Naive thymus-derived CD8-positive, alpha-beta T cell (primary cell): Measurements from ENCODE around the gene PPP1R36. TPM values are rescaled to one million over a fixed set of nuclear protein-coding genes. Genes with fewer than 3 reads are reported as not detected.

Source experiments
- ATAC-seq, 2 donors: fragments of 150-1000 bp; cut with Tn5 transposase in 1 of 2; sonication (Bioruptor Pico), chemical (Tn5 transposase) in 1 of 2; 1 replicate in 1 of 2; 2 replicates in 1 of 2; pipeline ENCODE4 v1.10.0; 2021; ENCODE audit warnings: mild to moderate bottlenecking in 2 of 2, moderate library complexity in 2 of 2
- POLR2A ChIA-PET: fragments of 350-600 bp; sonication (Branson Sonifier 250); formaldehyde crosslinking; loops from one replicate; lab custom pipeline; 2021; ENCODE audit warnings: antibody characterized with exemption; lab: Charles Lee
- DNase-seq, 10 donors: peaks; one replicate each; pipeline versions ENCODE4 v3.0.0 to v3.0.0-alpha.2; 2020 to 2022
- H3K27ac Mint-ChIP-seq, 10 donors: one replicate each; pipeline ENCODE4 v1.8.0; 2020 to 2022; ENCODE audit warnings: mild to moderate bottlenecking in 10 of 10, mixed read lengths in 10 of 10, moderate library complexity in 4 of 10, inconsistent platforms in 1 of 10
- H3K27me3 Mint-ChIP-seq, 5 donors: one replicate each; pipeline ENCODE4 v1.8.0; 2021 to 2022; ENCODE audit warnings: mixed read lengths in 5 of 5
- H3K36me3 Mint-ChIP-seq, 3 donors: one replicate each; pipeline ENCODE4 v1.8.0; 2020 to 2022; ENCODE audit warnings: mixed read lengths in 3 of 3, mild to moderate bottlenecking in 2 of 3, inconsistent platforms in 1 of 3
- H3K4me1 Mint-ChIP-seq, 4 donors: one replicate each; pipeline ENCODE4 v1.8.0; 2021 to 2022; ENCODE audit warnings: mixed read lengths in 4 of 4
- H3K4me3 Mint-ChIP-seq, 10 donors: one replicate each; pipeline ENCODE4 v1.8.0; 2020 to 2022; ENCODE audit warnings: mild to moderate bottlenecking in 10 of 10, mixed read lengths in 10 of 10, moderate library complexity in 6 of 10, inconsistent platforms in 1 of 10
- H3K9me3 Mint-ChIP-seq, 9 donors: one replicate each; pipeline ENCODE4 v1.8.0; 2020 to 2022; ENCODE audit warnings: mixed read lengths in 9 of 9, mild to moderate bottlenecking in 3 of 9, inconsistent platforms in 1 of 9, moderate library complexity in 1 of 9
- polyA plus RNA-seq, 3 donors: library from polyadenylated mRNA; unstranded; fragments of 300-500 nt; fragmentation: Illumina TruSeq; gene quantifications; one replicate each; pipeline ENCODE4 v1.2.3, GENCODE V29; 2021
- total RNA-seq, 8 experiments: library from RNA in 2 of 8; stranded (reverse) in 2 of 8; gene quantifications; one replicate each; pipeline ENCODE4 v1.2.3 and lab custom pipeline; 2021 to 2026

PPP1R36 gene
- total and polyA plus RNA-seq, 5 experiments from 2014 or later = not detected

DNA sequence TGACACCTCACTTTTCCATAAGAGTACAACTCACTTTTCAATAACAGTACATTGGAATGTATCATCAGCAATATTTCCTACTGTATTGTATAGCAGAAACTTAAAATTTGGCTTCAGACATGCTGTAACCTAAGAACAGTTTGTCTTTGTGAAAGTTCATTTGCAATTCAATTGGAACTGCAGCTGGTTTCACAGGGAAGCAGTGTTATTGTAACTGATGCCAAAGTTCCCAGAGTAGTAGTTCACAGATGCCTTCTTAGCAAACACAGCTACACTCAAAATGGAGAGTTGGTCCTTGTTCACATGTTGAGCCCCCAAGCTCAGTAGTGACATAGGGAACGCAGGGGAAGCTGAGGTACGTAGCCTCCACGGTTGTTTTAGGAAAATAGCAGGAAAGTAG is 23.3 kb downstream of the PPP1R36 start:
- Mint-ChIP-seq H3K4me1 (no peaks in the 10 kb centered on the region), H3K36me3 (no peaks in the 10 kb centered on the region)

GRCh38 chr14:64574371-64575107 is 24.8 kb downstream of the PPP1R36 start:
- H3K4me3 Mint-ChIP-seq = no peak overlapping the region
- no peaks in the 10 kb centered on the region for H3K36me3 Mint-ChIP-seq
- ATAC-seq (no peak), DNase-seq (no peak)
- no peaks in the 10 kb centered on the region for H3K27me3 Mint-ChIP-seq
- no peak overlapping the region for H3K27ac Mint-ChIP-seq
- no peaks in the 10 kb centered on the region for H3K9me3 Mint-ChIP-seq
- POLR2A ChIA-PET = interaction anchor here (1.1 kb wide), 1 partner anchor 10 kb away, joined by 6 read pairs; no protein-coding TSS in a partner anchor
- no peaks in the 10 kb centered on the region for H3K4me1 Mint-ChIP-seq

More for the DNA sequence above, 23.3 kb downstream of the PPP1R36 start:
- ATAC-seq (no peak), DNase-seq (no peak)
- no peak overlapping the region for H3K4me3 Mint-ChIP-seq
- H3K27ac Mint-ChIP-seq = no peak overlapping the region
- no peaks in the 10 kb centered on the region for H3K9me3 Mint-ChIP-seq
- H3K27me3 Mint-ChIP-seq = no peaks in the 10 kb centered on the region
- POLR2A ChIA-PET = interaction anchor here (1.1 kb wide), 1 partner anchor 11 kb away, joined by 6 read pairs; no protein-coding TSS in a partner anchor

GRCh38 chr14:64577211-64577610 is 27.4 kb downstream of the PPP1R36 start:
- H3K27ac Mint-ChIP-seq = no peak overlapping the region
- no peak for ATAC-seq
- POLR2A ChIA-PET = no interaction called here

DNA sequence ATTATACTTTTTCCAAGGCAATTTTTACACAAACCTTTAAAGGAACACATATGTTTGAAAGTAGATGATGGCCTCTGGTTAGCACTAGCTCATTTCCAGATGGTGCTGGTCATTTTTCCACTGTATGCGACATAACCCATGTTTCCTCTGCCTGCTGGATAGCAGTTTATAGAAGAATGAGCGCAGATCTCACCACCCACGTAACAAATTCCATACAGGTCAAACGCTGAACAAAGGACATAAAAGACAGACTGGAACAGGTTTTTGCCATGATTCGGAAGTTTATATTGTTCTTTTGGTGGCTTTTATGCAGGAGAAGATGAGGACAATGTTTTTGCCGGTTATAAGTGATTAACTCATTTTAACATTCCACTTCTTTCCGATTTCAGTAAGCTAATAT is 30.7 kb downstream of the PPP1R36 start:
- Mint-ChIP-seq H3K4me3 (no peak overlapping the region), H3K9me3 (no peaks in the 10 kb centered on the region), H3K27me3 (no peaks in the 10 kb centered on the region), H3K27ac (no peak overlapping the region), H3K36me3 (no peaks in the 10 kb centered on the region), H3K4me1 (no peaks in the 10 kb centered on the region)
- DNase-seq (no peak), ATAC-seq (no peak)
- POLR2A ChIA-PET = no interaction called here

More at GRCh38 chr14:64577211-64577610, 27.4 kb downstream of the PPP1R36 start:
- H3K9me3 Mint-ChIP-seq = no peaks in the 10 kb centered on the region
- no peak for DNase-seq
- H3K36me3 Mint-ChIP-seq = no peaks in the 10 kb centered on the region
- no peaks in the 10 kb centered on the region for H3K4me1 Mint-ChIP-seq
- no peaks in the 10 kb centered on the region for H3K27me3 Mint-ChIP-seq
- no peak overlapping the region for H3K4me3 Mint-ChIP-seq

- Mint-ChIP-seq H3K27me3 (no peaks in the 10 kb centered on the region), H3K4me1 (no peaks in the 10 kb centered on the region), H3K36me3 (no peaks in the 10 kb centered on the region), H3K4me3 (no peak overlapping the region), H3K9me3 (no peaks in the 10 kb centered on the region), H3K27ac (no peak overlapping the region)
- ATAC-seq (no peak), DNase-seq (no peak)
- POLR2A ChIA-PET = interaction anchor here (0.6 kb wide), 1 partner anchor 108 kb away, joined by 5 read pairs; no protein-coding TSS in a partner anchor
Observed at GRCh38 chr14:64581363-64581762, 31.6 kb downstream of the PPP1R36 start.

GRCh38 chr14:64581817-64582216 is 32.1 kb downstream of the PPP1R36 start:
- no peaks in the 10 kb centered on the region for H3K36me3 Mint-ChIP-seq
- POLR2A ChIA-PET = no interaction called here
- DNase-seq = no peak
- no peak overlapping the region for H3K4me3 Mint-ChIP-seq
- no peaks in the 10 kb centered on the region for H3K4me1 Mint-ChIP-seq
- no peaks in the 10 kb centered on the region for H3K27me3 Mint-ChIP-seq
- ATAC-seq = no peak
- no peak overlapping the region for H3K27ac Mint-ChIP-seq
- H3K9me3 Mint-ChIP-seq = no peaks in the 10 kb centered on the region

DNA sequence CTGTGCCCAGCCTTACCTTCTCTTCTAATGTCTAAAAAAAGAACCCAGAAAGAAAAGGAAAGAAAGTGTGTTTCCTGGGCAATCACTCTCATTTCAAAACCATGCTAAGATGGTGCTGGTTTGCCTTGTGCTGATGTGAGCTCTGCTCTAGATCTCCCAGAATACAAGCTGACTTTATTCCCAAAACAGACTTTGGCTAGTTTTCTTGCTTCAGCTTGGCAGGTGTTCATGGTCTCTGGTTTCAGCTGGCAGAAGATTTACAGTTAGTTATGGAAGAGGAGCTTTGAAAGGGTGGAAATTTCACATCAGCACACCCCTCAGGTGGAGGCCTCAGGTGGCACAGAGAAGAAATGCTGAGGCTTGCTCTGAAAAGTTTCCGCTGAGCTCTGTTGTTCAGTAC is 34.4 kb downstream of the PPP1R36 start:
- Mint-ChIP-seq H3K9me3 (no peaks in the 10 kb centered on the region), H3K27me3 (no peaks in the 10 kb centered on the region), H3K4me1 (no peaks in the 10 kb centered on the region), H3K27ac (no peak overlapping the region), H3K4me3 (no peak overlapping the region), H3K36me3 (no peaks in the 10 kb centered on the region)
- POLR2A ChIA-PET = interaction anchor here (0.7 to 1.5 kb wide), 2 partner anchors 10 to 383 kb away, joined by 3 to 6 read pairs; no protein-coding TSS in a partner anchor
- ATAC-seq (no peak), DNase-seq (no peak)

DNA sequence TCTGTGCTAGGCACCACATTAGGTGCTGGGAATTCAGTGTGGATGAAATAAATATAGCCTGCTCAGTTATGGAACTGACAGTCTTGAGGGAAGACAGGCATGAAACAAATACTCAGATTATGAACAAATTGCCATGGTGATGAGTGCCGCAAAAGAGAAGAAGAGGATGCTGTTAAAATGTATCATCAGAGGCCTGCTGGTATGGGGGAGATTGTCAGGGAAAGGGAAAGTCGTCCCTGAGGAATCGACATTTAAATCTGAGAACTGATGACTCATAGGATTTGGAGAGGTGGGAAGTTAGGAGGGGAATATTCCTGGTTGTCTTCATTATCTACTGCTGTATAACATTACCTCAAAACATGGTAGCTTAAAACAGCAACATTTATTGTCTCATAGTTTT is 42.0 kb downstream of the PPP1R36 start:
- Mint-ChIP-seq H3K9me3 (no peaks in the 10 kb centered on the region), H3K27ac (no peak overlapping the region), H3K27me3 (peaks cover 0 to 4% (median 0%) of the 10 kb centered on the region in 5 donors), H3K36me3 (peaks cover 0 to 8% (median 0%) of the 10 kb centered on the region in 3 donors), H3K4me3 (no peak overlapping the region), H3K4me1 (no peaks in the 10 kb centered on the region)
- POLR2A ChIA-PET = no interaction called here
- no peak for DNase-seq
- no peak for ATAC-seq

DNA sequence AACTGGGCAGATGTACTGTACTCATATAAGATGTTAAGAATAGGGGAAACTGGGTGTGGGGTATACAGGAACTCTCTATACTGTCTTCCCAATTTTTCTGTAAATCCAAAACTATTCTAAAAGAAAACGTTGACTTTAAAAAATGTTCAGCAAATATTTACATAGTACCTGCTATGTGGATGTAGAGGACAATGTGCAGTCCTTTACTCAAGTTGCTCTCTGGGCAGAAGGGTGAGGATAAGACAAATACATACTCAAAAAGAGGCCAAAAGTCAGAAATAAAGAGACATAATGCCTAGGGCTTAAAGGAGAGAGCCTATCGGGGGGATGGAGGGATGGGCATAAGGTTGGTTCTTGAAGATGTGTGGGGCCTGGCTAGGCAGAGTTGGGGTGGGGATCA is 44.7 kb downstream of the PPP1R36 start:
- Mint-ChIP-seq H3K4me3 (no peak overlapping the region), H3K9me3 (no peaks in the 10 kb centered on the region), H3K27me3 (peaks cover 0 to 4% (median 0%) of the 10 kb centered on the region in 5 donors), H3K36me3 (peaks cover 0 to 8% (median 0%) of the 10 kb centered on the region in 3 donors), H3K27ac (no peak overlapping the region), H3K4me1 (no peaks in the 10 kb centered on the region)
- ATAC-seq (no peak), DNase-seq (no peak)
- POLR2A ChIA-PET = no interaction called here

- ATAC-seq (no peak), DNase-seq (no peak)
- POLR2A ChIA-PET = no interaction called here
- peaks cover 4 to 33% (median 12%) of the 10 kb centered on the region in 5 donors for H3K27me3 Mint-ChIP-seq
- peaks cover 0 to 1% (median 0%) of the 10 kb centered on the region in 4 donors for H3K4me1 Mint-ChIP-seq
- no peak overlapping the region for H3K4me3 Mint-ChIP-seq
- no peaks in the 10 kb centered on the region for H3K36me3 Mint-ChIP-seq
- H3K27ac Mint-ChIP-seq = no peak overlapping the region
- no peaks in the 10 kb centered on the region for H3K9me3 Mint-ChIP-seq
Observed at GRCh38 chr14:64598404-64598803, 48.6 kb downstream of the PPP1R36 start.

- no peak for DNase-seq
- Mint-ChIP-seq H3K27me3 (peaks cover 11 to 47% (median 23%) of the 10 kb centered on the region in 5 donors), H3K9me3 (no peaks in the 10 kb centered on the region)
Observed at GRCh38 chr14:64601571-64601970, 51.8 kb downstream of the PPP1R36 start.

GRCh38 chr14:64602826-64603225 is 53.1 kb downstream of the PPP1R36 start:
- Mint-ChIP-seq H3K4me3 (no peak overlapping the region), H3K27me3 (peaks cover 10 to 50% (median 23%) of the 10 kb centered on the region in 5 donors), H3K9me3 (no peaks in the 10 kb centered on the region), H3K36me3 (no peaks in the 10 kb centered on the region), H3K27ac (no peak overlapping the region), H3K4me1 (peaks cover 0 to 1% (median 0%) of the 10 kb centered on the region in 4 donors)
- no peak for DNase-seq
- no peak for ATAC-seq
- POLR2A ChIA-PET = no interaction called here

More at GRCh38 chr14:64601571-64601970, 51.8 kb downstream of the PPP1R36 start:
- no peak for ATAC-seq
- no peak overlapping the region for H3K4me3 Mint-ChIP-seq
- H3K36me3 Mint-ChIP-seq = no peaks in the 10 kb centered on the region
- peaks cover 0 to 1% (median 0%) of the 10 kb centered on the region in 4 donors for H3K4me1 Mint-ChIP-seq
- POLR2A ChIA-PET = no interaction called here
- H3K27ac Mint-ChIP-seq = no peak overlapping the region

- no peak overlapping the region for H3K27ac Mint-ChIP-seq
- POLR2A ChIA-PET = no interaction called here
- no peaks in the 10 kb centered on the region for H3K36me3 Mint-ChIP-seq
- H3K4me3 Mint-ChIP-seq = no peak overlapping the region
- no peaks in the 10 kb centered on the region for H3K9me3 Mint-ChIP-seq
- DNase-seq = no peak
- ATAC-seq = no peak
- peaks cover 10 to 50% (median 23%) of the 10 kb centered on the region in 5 donors for H3K27me3 Mint-ChIP-seq
- peaks cover 0 to 1% (median 0%) of the 10 kb centered on the region in 4 donors for H3K4me1 Mint-ChIP-seq
Observed at GRCh38 chr14:64604001-64604400, 54.2 kb downstream of the PPP1R36 start.
